ENCODE data around the gene MCM3. TPM values are rescaled to one million over a fixed set of nuclear protein-coding genes. Genes with fewer than 3 reads are reported as not detected.

The MCM3 gene
- polyA plus RNA-seq, 1 donor (not counting 4 experiments of a cell fraction or from before 2014, with no cell fraction given): 60.9 TPM

DNA sequence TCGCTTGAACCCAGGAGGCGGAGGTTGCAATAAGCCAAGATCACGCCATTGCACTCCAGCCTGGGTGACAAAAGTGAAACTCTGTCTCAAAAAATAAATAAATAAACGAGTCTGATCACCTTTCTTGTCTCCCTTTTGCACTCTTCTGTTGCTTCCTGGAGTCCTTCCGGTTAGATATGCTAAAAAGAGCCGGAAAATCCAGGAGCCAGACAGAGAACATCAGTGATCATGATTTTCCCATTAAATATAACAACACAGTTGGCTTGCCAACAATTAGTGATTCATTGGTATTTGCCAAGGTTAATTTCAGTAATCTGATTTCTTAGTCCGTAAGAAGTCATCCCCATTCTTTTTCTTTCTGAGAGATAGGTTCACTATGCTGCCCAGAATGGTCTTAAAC is 3.7 kb upstream of the MCM3 start:
- Histone ChIP-seq H3K9me3 (ENCODE audit: control insufficient read depth, low read depth, low read length) (no peaks in the 10 kb centered on the region), H3K4me1 (ENCODE audit: control insufficient read depth, extremely low read depth, insufficient read depth, low read length) (peaks cover 7% of the 10 kb centered on the region), H3K27ac (ENCODE audit: control insufficient read depth, insufficient read depth, low read length) (no peak overlapping the region), H3K9ac (ENCODE audit: control insufficient read depth, extremely low read depth, insufficient read depth, low read length) (no peak overlapping the region), H3K4me2 (ENCODE audit: control insufficient read depth, extremely low read depth, insufficient read depth, low read depth, low read length) (no peak overlapping the region), H3K79me2 (ENCODE audit: control insufficient read depth, insufficient read depth, low read length) (peaks cover 12% of the 10 kb centered on the region), H3K27me3 (ENCODE audit: control insufficient read depth, extremely low read depth, insufficient read depth, low read length) (no peaks in the 10 kb centered on the region), H3K4me3 (ENCODE audit: control insufficient read depth in 2 of 3, extremely low read depth in 1 of 3, insufficient read depth in 2 of 3, low read depth in 1 of 3, low read length in 3 of 3) (no peak overlapping the region), H3K36me3 (ENCODE audit: control insufficient read depth in 2 of 2, extremely low read depth in 1 of 2, insufficient read depth in 2 of 2, low read length in 2 of 2) (no peaks in the 10 kb centered on the region), H4K20me1 (ENCODE audit: control insufficient read depth, extremely low read depth, insufficient read depth, low read length) (no peaks in the 10 kb centered on the region), H2AFZ (ENCODE audit: control insufficient read depth, low read length) (no peak overlapping the region), H3K9me1 (ENCODE audit: control insufficient read depth, extremely low read depth, insufficient read depth, low read length) (no peaks in the 10 kb centered on the region)
- DNase-seq (ENCODE audit: low read depth, low spot score) (no peak), FAIRE-seq (no peak)
- dilution Hi-C loops (cut with MboI; ENCODE audit: extremely low pct_ligation_motif_present, low sequenced_read_pairs): no loop called here
- TF ChIP-seq, protein P1, sequence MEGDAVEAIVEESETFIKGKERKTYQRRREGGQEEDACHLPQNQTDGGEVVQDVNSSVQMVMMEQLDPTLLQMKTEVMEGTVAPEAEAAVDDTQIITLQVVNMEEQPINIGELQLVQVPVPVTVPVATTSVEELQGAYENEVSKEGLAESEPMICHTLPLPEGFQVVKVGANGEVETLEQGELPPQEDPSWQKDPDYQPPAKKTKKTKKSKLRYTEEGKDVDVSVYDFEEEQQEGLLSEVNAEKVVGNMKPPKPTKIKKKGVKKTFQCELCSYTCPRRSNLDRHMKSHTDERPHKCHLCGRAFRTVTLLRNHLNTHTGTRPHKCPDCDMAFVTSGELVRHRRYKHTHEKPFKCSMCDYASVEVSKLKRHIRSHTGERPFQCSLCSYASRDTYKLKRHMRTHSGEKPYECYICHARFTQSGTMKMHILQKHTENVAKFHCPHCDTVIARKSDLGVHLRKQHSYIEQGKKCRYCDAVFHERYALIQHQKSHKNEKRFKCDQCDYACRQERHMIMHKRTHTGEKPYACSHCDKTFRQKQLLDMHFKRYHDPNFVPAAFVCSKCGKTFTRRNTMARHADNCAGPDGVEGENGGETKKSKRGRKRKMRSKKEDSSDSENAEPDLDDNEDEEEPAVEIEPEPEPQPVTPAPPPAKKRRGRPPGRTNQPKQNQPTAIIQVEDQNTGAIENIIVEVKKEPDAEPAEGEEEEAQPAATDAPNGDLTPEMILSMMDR (optimal IDR thresholded peaks at IDR 0.05 in 1 of 3, IDR thresholded peaks at IDR 0.05 in 1 of 3, conservative IDR thresholded peaks at IDR 0.05 in 1 of 3; ENCODE audit: extremely low read depth in 1 of 3, insufficient read depth in 2 of 3, low read length in 3 of 3): no peak
- no peak for TF ChIP-seq EZH2 (IDR thresholded peaks at IDR 0.05; ENCODE audit: low read length)

DNA sequence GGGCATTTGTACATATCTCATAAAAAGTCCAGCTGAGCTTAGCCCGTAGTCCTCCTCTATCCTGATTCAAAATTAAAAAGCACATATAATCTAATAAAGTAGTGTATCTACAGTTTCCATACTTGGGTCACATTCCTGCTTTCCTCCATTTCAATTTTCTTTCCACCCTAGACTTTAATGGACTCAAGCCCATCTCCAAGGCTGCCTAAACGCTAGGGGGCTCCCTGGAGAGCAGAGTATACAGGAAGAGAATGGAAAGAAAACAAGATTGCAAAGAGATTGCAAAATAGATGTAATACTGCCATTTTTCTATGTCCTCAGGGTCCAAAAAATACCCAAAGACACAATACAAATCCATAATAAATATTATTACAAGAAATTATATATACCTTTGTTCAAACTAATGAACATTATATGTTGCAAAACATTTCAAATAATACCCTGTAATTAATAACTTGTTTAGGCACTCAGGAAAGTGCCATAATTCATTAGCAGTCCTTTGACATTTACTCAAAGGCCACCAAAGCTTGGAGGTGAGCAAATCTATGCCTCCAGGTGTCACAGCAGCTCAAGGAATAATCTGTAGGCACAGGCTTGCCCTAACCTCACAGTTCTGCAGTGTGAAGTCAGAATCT is 2.4 kb upstream of the MCM3 start:
- no peak for TF ChIP-seq EZH2 (IDR thresholded peaks at IDR 0.05; ENCODE audit: low read length)
- TF ChIP-seq, protein P1 (optimal IDR thresholded peaks at IDR 0.05 in 1 of 3, IDR thresholded peaks at IDR 0.05 in 1 of 3, conservative IDR thresholded peaks at IDR 0.05 in 1 of 3; ENCODE audit: extremely low read depth in 1 of 3, insufficient read depth in 2 of 3, low read length in 3 of 3): peak; percentile 60 to 79 (median 69)
- Histone ChIP-seq H3K9me1 (ENCODE audit: control insufficient read depth, extremely low read depth, insufficient read depth, low read length) (no peaks in the 10 kb centered on the region), H3K27me3 (ENCODE audit: control insufficient read depth, extremely low read depth, insufficient read depth, low read length) (no peaks in the 10 kb centered on the region), H3K36me3 (ENCODE audit: control insufficient read depth in 2 of 2, extremely low read depth in 1 of 2, insufficient read depth in 2 of 2, low read length in 2 of 2) (peaks cover 1 to 4% of the 10 kb centered on the region in 2 experiments), H3K9me3 (ENCODE audit: control insufficient read depth, low read depth, low read length) (no peaks in the 10 kb centered on the region), H4K20me1 (ENCODE audit: control insufficient read depth, extremely low read depth, insufficient read depth, low read length) (no peaks in the 10 kb centered on the region), H3K9ac (ENCODE audit: control insufficient read depth, extremely low read depth, insufficient read depth, low read length) (no peak overlapping the region), H3K4me1 (ENCODE audit: control insufficient read depth, extremely low read depth, insufficient read depth, low read length) (peaks cover 10% of the 10 kb centered on the region), H2AFZ (ENCODE audit: control insufficient read depth, low read length) (peak overlapping the region; percentile 67), H3K4me2 (ENCODE audit: control insufficient read depth, extremely low read depth, insufficient read depth, low read depth, low read length) (no peak overlapping the region), H3K4me3 (ENCODE audit: control insufficient read depth in 2 of 3, extremely low read depth in 1 of 3, insufficient read depth in 2 of 3, low read depth in 1 of 3, low read length in 3 of 3) (no peak overlapping the region), H3K27ac (ENCODE audit: control insufficient read depth, insufficient read depth, low read length) (no peak overlapping the region), H3K79me2 (ENCODE audit: control insufficient read depth, insufficient read depth, low read length) (peaks cover 24% of the 10 kb centered on the region)
- FAIRE-seq: no peak
- dilution Hi-C loops (cut with MboI; ENCODE audit: extremely low pct_ligation_motif_present, low sequenced_read_pairs): no loop called here
- peak; percentile 17 for DNase-seq (ENCODE audit: low read depth, low spot score)
